ENCODE measurements around the gene MITD1. TPM values are rescaled to one million over a fixed set of nuclear protein-coding genes. Genes with fewer than 3 reads are reported as not detected.

Gene MITD1
- total RNA-seq, 2 donors from 2014 or later: 4.9 to 15.8 TPM

GRCh38 chr2:99171377-99172140 is 9.3 kb downstream of the MITD1 start:
- 89 to 93% methylated on average over 8 of the region's 8 CpGs for WGBS, 2 donors
- Histone ChIP-seq H3K27me3 (no peaks in the 10 kb centered on the region), H3K9me3 (no peaks in the 10 kb centered on the region), H3K27ac (no peak overlapping the region), H3K4me3 (no peak overlapping the region), H3K36me3 (replicated peaks in 1 of 2; ENCODE audit: insufficient read depth in 1 of 2, low read depth in 2 of 2) (peaks cover 0 to 20% of the 10 kb centered on the region in 2 donors), H3K4me1 (no peaks in the 10 kb centered on the region)
- DNase-seq: no peak
- TF ChIP-seq CTCF (IDR thresholded peaks at IDR 0.05): no peak
- TF ChIP-seq POLR2A (IDR thresholded peaks at IDR 0.05): no peak
- intact Hi-C loops (cut with DNase I): no loop called here
- ATAC-seq: no peak

GRCh38 chr2:99169534-99169933 is 11.3 kb downstream of the MITD1 start:
- Histone ChIP-seq H3K9me3 (no peaks in the 10 kb centered on the region), H3K4me3 (no peak overlapping the region), H3K27me3 (no peaks in the 10 kb centered on the region), H3K4me1 (no peaks in the 10 kb centered on the region), H3K27ac (no peak overlapping the region), H3K36me3 (replicated peaks in 1 of 2; ENCODE audit: insufficient read depth in 1 of 2, low read depth in 2 of 2) (peaks cover 0 to 20% of the 10 kb centered on the region in 2 donors)
- DNase-seq (no peak), ATAC-seq (no peak)
- 45 to 46% methylated on average over 1 of the region's 1 CpG for WGBS, 2 donors
- no peak for TF ChIP-seq CTCF (IDR thresholded peaks at IDR 0.05)
- no peak for TF ChIP-seq POLR2A (IDR thresholded peaks at IDR 0.05)
- intact Hi-C loops (cut with DNase I): no loop called here

- DNase-seq (no peak), ATAC-seq (no peak)
- Histone ChIP-seq H3K4me1 (no peaks in the 10 kb centered on the region), H3K4me3 (no peak overlapping the region), H3K27ac (no peak overlapping the region), H3K27me3 (no peaks in the 10 kb centered on the region), H3K36me3 (replicated peaks in 1 of 2; ENCODE audit: insufficient read depth in 1 of 2, low read depth in 2 of 2) (peaks cover 0 to 20% of the 10 kb centered on the region in 2 donors), H3K9me3 (no peaks in the 10 kb centered on the region)
- TF ChIP-seq CTCF (IDR thresholded peaks at IDR 0.05) (no peak), POLR2A (IDR thresholded peaks at IDR 0.05) (no peak)
- intact Hi-C loops (cut with DNase I): no loop called here
- 81 to 84% methylated on average over 5 of the region's 5 CpGs for WGBS, 2 donors
These were observed 14.6 kb downstream of the MITD1 start for GRCh38 chr2:99166218-99166617.

GRCh38 chr2:99159594-99159993 is 21.3 kb downstream of the MITD1 start:
- no peak for ATAC-seq
- 84 to 85% methylated on average over 4 of the region's 4 CpGs for WGBS, 2 donors
- no peaks in the 10 kb centered on the region for H3K27me3 ChIP-seq
- no peak overlapping the region for H3K4me3 ChIP-seq
- no peaks in the 10 kb centered on the region for H3K36me3 ChIP-seq (replicated peaks in 1 of 2; ENCODE audit: insufficient read depth in 1 of 2, low read depth in 2 of 2)
- H3K27ac ChIP-seq: no peak overlapping the region
- peaks cover 9% of the 10 kb centered on the region for H3K4me1 ChIP-seq
- TF ChIP-seq POLR2A (IDR thresholded peaks at IDR 0.05): no peak
- TF ChIP-seq CTCF (IDR thresholded peaks at IDR 0.05): no peak
- no peak for DNase-seq
- intact Hi-C loops (cut with DNase I): no loop called here
- no peaks in the 10 kb centered on the region for H3K9me3 ChIP-seq

- intact Hi-C loops (cut with DNase I): no loop called here
- no peak overlapping the region for H3K27ac ChIP-seq
- DNase-seq (no peak), ATAC-seq (no peak)
- H3K36me3 ChIP-seq (replicated peaks in 1 of 2; ENCODE audit: insufficient read depth in 1 of 2, low read depth in 2 of 2): no peaks in the 10 kb centered on the region
- peaks cover 16% of the 10 kb centered on the region for H3K4me1 ChIP-seq
- 95 to 100% methylated on average over 5 of the region's 5 CpGs for WGBS, 2 donors
- H3K9me3 ChIP-seq: no peaks in the 10 kb centered on the region
- no peaks in the 10 kb centered on the region for H3K27me3 ChIP-seq
- H3K4me3 ChIP-seq: no peak overlapping the region
- TF ChIP-seq CTCF (IDR thresholded peaks at IDR 0.05) (no peak), POLR2A (IDR thresholded peaks at IDR 0.05) (no peak)
These were observed 22.3 kb downstream of the MITD1 start for GRCh38 chr2:99158599-99158998.
